HUES64 (cell line): ENCODE results near the gene DPH3.

ENCODE experiments used
- H3K27ac ChIP-seq: 2 replicates; pipeline ENCODE4 v1.7.0; 2013; ENCODE audit warnings: low read depth, low read length, inconsistent platforms
- H3K27me3 ChIP-seq: 2 replicates; pipeline ENCODE4 v1.6.1; 2013; ENCODE audit warnings: mild to moderate bottlenecking, low read length; ENCODE audit not compliant: insufficient read depth
- H3K36me3 ChIP-seq: 2 replicates; pipeline ENCODE4 v1.6.1; 2013; ENCODE audit warnings: mild to moderate bottlenecking, low read length; ENCODE audit not compliant: insufficient read depth
- H3K4me1 ChIP-seq: 2 replicates; pipeline ENCODE4 v1.6.1; 2013; ENCODE audit warnings: mild to moderate bottlenecking, low read length, moderate library complexity; ENCODE audit not compliant: insufficient read depth
- H3K4me3 ChIP-seq: 2 replicates; pipeline ENCODE4 v1.5.1; 2013; ENCODE audit warnings: mild to moderate bottlenecking, low read length, moderate library complexity
- H3K9ac ChIP-seq: 2 replicates; pipeline ENCODE4 v1.6.1; 2013; ENCODE audit warnings: mild to moderate bottlenecking, low read depth, low read length
- H3K9me3 ChIP-seq: 2 replicates; pipeline ENCODE4 v1.6.1; 2013; ENCODE audit warnings: low read depth, low read length; ENCODE audit not compliant: insufficient read depth
- WGBS: fragments of 150-250, 120-280 bp; methylation state at CpG from one replicate; pipeline ENCODE4 v1.1.7; 2013; ENCODE audit warnings: missing lambda C conversion rate; 5-methylcytosine and 5-hydroxymethylcytosine counted together

The DPH3 gene

GRCh38 chr3:16243706-16244490, 20.8 kb downstream of the DPH3 start:
- Histone ChIP-seq H3K9ac (no peak overlapping the region), H3K4me3 (no peak overlapping the region), H3K4me1 (no peaks in the 10 kb centered on the region; the same call in 1 of the 2 replicates), H3K9me3 (no peaks in the 10 kb centered on the region), H3K27me3 (no peaks in the 10 kb centered on the region), H3K27ac (no peak overlapping the region), H3K36me3 (no peaks in the 10 kb centered on the region)
- WGBS: 91% methylated on average over 9 of the region's 9 CpGs

GRCh38 chr3:16242177-16242576, 22.6 kb downstream of the DPH3 start:
- Histone ChIP-seq H3K9me3 (no peaks in the 10 kb centered on the region), H3K9ac (no peak overlapping the region), H3K36me3 (no peaks in the 10 kb centered on the region), H3K27me3 (no peaks in the 10 kb centered on the region), H3K4me1 (no peaks in the 10 kb centered on the region), H3K27ac (no peak overlapping the region), H3K4me3 (no peak overlapping the region)
- 92% methylated on average over 5 of the region's 5 CpGs for WGBS

DNA sequence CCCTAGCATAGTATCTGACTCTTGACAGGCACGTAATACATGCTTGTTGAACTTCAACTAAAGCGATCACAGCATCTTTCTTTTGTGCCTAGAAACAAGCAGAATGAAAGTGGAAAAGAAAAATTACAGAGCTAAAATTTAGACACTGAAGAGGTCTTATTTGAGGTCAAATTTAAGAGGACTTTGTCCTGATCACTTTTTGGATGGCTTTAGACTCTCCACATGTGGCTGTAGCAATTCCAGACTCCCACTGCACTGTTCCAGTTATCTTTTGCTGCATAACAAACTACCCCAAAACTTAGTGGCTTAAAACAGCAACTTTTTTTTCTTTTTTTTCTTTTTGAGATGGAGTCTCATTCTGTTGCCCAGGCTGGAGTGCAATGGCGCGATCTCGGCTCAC, 23.5 kb downstream of the DPH3 start:
- Histone ChIP-seq H3K27ac (no peak overlapping the region), H3K9ac (no peak overlapping the region), H3K36me3 (no peaks in the 10 kb centered on the region), H3K4me3 (no peak overlapping the region), H3K4me1 (no peaks in the 10 kb centered on the region), H3K9me3 (no peaks in the 10 kb centered on the region), H3K27me3 (no peaks in the 10 kb centered on the region)
- 97% methylated on average over 5 of the region's 5 CpGs for WGBS

DNA sequence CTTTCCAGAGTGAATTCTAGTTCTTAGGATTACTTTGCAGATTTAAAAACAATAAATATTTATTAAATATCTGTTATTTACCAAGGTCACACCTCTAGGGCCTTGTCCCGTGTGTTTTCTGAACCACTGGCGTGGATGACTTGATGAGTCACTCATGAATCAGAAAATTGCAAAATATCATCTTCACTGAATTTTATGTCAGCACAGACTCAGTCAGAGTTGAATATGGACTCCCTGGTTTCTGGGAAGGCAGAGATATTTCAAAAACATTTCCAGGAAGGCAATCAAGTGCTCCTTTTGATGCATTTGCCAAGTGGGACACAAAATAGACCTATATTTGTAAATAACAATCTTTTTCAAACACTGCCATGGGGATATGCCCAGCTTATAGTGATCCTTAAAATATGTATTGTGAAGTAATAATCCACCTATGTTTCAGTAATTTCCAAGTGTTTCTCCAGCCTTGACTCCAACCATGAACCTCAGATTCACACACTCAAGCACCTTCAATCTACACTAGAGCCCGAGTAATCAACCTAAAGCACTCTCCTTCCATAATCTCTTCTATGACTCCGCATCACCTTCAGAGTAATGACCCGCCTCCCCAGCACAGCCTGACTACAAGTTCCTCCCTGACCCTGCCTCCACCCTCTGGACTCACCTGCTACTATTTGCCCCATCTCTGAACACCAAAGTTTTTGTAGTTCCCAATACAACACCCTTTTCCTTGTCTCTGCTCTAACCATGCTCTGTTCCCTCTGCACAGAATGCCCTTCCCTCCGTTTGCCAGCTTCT, 24.3 kb downstream of the DPH3 start:
- Histone ChIP-seq H3K9ac (no peak overlapping the region), H3K4me3 (no peak overlapping the region), H3K27me3 (no peaks in the 10 kb centered on the region), H3K4me1 (no peaks in the 10 kb centered on the region), H3K27ac (no peak overlapping the region), H3K9me3 (no peaks in the 10 kb centered on the region), H3K36me3 (no peaks in the 10 kb centered on the region)
- 89% methylated on average over 6 of the region's 6 CpGs for WGBS

- Histone ChIP-seq H3K9me3 (no peaks in the 10 kb centered on the region), H3K4me1 (no peaks in the 10 kb centered on the region), H3K27me3 (no peaks in the 10 kb centered on the region), H3K4me3 (no peak overlapping the region), H3K9ac (no peak overlapping the region), H3K27ac (no peak overlapping the region), H3K36me3 (no peaks in the 10 kb centered on the region)
- WGBS: 88% methylated on average over 4 of the region's 4 CpGs
Measured at GRCh38 chr3:16239780-16240179, 25.0 kb downstream of the DPH3 start.

DNA sequence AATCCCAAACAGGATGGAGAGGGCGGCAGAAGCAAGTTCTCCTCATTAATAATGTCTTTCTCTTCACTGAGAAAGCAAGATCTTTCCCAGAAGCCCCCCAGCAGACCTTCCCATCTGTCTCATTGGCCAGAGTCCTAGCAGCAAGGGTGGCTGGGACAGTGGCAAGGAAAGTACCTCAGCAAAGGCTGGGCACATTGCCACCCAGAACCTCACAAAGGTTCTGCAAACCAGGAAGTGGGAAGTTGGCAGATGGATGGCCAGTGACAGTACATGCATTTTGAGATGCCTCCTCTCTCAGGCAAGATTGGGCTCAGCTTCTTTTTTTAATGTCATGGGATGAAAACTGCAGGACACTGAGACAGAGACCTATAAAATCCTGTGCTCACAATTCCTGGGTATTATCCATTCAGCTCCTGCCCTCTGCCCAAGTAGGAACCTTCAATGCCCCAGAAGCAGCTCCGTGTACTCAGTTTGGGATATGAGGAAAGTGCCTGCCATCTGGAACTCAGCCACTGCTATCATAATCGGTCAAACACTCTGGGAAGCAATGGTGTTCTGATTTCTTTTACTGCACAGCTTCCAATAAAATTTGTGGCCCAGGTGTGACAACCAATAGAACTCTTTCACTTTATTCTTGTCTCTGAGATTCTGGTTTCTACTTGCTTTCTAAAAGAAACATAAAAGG, 25.5 kb downstream of the DPH3 start:
- Histone ChIP-seq H3K27me3 (no peaks in the 10 kb centered on the region), H3K9ac (no peak overlapping the region), H3K9me3 (no peaks in the 10 kb centered on the region), H3K4me3 (no peak overlapping the region), H3K4me1 (no peaks in the 10 kb centered on the region), H3K27ac (no peak overlapping the region), H3K36me3 (no peaks in the 10 kb centered on the region)
- 94% methylated on average over 3 of the region's 3 CpGs for WGBS

DNA sequence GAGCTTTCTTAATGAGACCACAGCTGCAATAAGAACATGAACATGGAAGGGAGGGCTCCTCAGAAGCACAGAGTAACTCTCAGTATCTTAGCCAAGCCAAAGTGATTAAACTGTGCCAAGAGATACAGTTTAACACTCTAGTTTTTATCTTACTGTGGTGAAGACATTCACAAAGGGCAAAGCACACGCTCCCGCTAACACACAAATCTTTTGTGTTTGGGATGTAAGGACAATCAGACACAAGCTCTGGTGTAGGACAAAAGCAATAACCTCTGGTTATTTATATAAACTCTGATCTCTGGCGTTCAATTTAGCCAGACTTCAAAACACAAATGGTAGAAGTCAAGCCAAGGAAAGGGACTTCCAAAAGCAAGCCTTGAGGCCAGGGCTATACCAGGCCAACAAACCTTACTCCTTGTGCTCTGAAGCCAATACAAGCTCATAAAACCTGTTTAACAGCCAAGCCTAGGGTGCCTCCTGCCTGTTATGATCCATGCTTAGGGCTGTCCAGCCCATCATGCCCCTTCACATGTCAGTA, 27.8 kb downstream of the DPH3 start:
- Histone ChIP-seq H3K27ac (no peak overlapping the region), H3K36me3 (no peaks in the 10 kb centered on the region), H3K27me3 (no peaks in the 10 kb centered on the region), H3K4me3 (no peak overlapping the region), H3K4me1 (no peaks in the 10 kb centered on the region), H3K9ac (no peak overlapping the region), H3K9me3 (no peaks in the 10 kb centered on the region)
- WGBS: 97% methylated on average over 3 of the region's 3 CpGs

GRCh38 chr3:16236030-16236639, 28.6 kb downstream of the DPH3 start:
- 89% methylated on average over 3 of the region's 4 CpGs for WGBS
- Histone ChIP-seq H3K9ac (no peak overlapping the region), H3K36me3 (no peaks in the 10 kb centered on the region), H3K27ac (no peak overlapping the region), H3K27me3 (no peaks in the 10 kb centered on the region), H3K4me1 (no peaks in the 10 kb centered on the region), H3K4me3 (no peak overlapping the region), H3K9me3 (no peaks in the 10 kb centered on the region)

GRCh38 chr3:16234281-16234680, 30.5 kb downstream of the DPH3 start:
- Histone ChIP-seq H3K9me3 (no peaks in the 10 kb centered on the region), H3K36me3 (no peaks in the 10 kb centered on the region), H3K27ac (no peak overlapping the region), H3K9ac (no peak overlapping the region), H3K4me3 (no peak overlapping the region), H3K4me1 (no peaks in the 10 kb centered on the region), H3K27me3 (no peaks in the 10 kb centered on the region)
- no CpG with 5 or more reads among the region's 2 CpGs for WGBS

GRCh38 chr3:16233806-16234205, 30.9 kb downstream of the DPH3 start:
- no peak overlapping the region for H3K27ac ChIP-seq
- WGBS: 96% methylated on average over 1 of the region's 1 CpG
- no peak overlapping the region for H3K4me3 ChIP-seq
- H3K9ac ChIP-seq: no peak overlapping the region
- H3K9me3 ChIP-seq: no peaks in the 10 kb centered on the region
- H3K36me3 ChIP-seq: no peaks in the 10 kb centered on the region
- no peaks in the 10 kb centered on the region for H3K4me1 ChIP-seq
- H3K27me3 ChIP-seq: no peaks in the 10 kb centered on the region

DNA sequence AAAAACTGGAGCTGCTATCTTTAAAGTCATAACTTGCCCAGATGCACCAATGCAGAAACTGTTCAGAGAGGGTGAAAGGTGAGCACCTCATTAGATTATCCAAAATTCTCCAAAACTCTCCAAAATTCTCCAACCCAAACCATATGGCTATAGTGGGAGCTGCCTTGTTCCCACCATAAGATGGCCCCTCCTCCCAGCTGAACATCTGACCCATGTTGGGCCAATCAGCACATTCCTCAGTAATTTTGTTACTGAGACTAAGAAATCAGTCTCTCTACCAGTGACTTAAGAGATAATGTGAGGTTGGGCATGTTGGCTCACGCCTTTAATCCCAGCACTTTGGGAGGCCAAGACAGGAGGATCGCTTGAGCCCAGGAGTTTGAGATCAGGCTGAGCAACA, 32.8 kb downstream of the DPH3 start:
- no peaks in the 10 kb centered on the region for H3K27me3 ChIP-seq
- H3K9ac ChIP-seq: no peak overlapping the region
- 95% methylated on average over 2 of the region's 2 CpGs for WGBS
- H3K4me3 ChIP-seq: no peak overlapping the region
- H3K36me3 ChIP-seq: no peaks in the 10 kb centered on the region
- no peaks in the 10 kb centered on the region for H3K4me1 ChIP-seq
- H3K27ac ChIP-seq: no peak overlapping the region
- no peaks in the 10 kb centered on the region for H3K9me3 ChIP-seq
